Memory B cell (primary cell): Measurements from ENCODE around the gene BIRC5.
A peak's percentile ranks its signal among the peaks of the same experiment; 100 is the strongest.

Experiments
- ATAC-seq: fragments of 150-1000 bp; cut with Tn5 transposase; 2 replicates; pipeline ENCODE4 v1.10.0; 2021; ENCODE audit warnings: low read depth, mild to moderate bottlenecking, moderate library complexity
- DNase-seq, 2 donors: peaks; one replicate each; pipeline ENCODE4 v3.0.0; 2022; ENCODE audit warnings: low spot score in 2 of 2
- H3K27ac Mint-ChIP-seq: one replicate; pipeline ENCODE4 v1.8.0; 2022; ENCODE audit warnings: mild to moderate bottlenecking, moderate library complexity, mixed read lengths
- H3K27me3 Mint-ChIP-seq: one replicate; pipeline ENCODE4 v1.8.0; 2022; ENCODE audit warnings: mixed read lengths
- H3K36me3 Mint-ChIP-seq: one replicate; pipeline ENCODE4 v1.8.0; 2022; ENCODE audit warnings: mild to moderate bottlenecking, mixed read lengths
- H3K4me1 Mint-ChIP-seq: one replicate; pipeline ENCODE4 v1.8.0; 2022; ENCODE audit warnings: mixed read lengths
- H3K4me3 Mint-ChIP-seq: one replicate; pipeline ENCODE4 v1.8.0; 2022; ENCODE audit warnings: mild to moderate bottlenecking, moderate library complexity, mixed read lengths
- H3K9me3 Mint-ChIP-seq: one replicate; pipeline ENCODE4 v1.8.0; 2022; ENCODE audit warnings: mixed read lengths

Gene BIRC5

DNA sequence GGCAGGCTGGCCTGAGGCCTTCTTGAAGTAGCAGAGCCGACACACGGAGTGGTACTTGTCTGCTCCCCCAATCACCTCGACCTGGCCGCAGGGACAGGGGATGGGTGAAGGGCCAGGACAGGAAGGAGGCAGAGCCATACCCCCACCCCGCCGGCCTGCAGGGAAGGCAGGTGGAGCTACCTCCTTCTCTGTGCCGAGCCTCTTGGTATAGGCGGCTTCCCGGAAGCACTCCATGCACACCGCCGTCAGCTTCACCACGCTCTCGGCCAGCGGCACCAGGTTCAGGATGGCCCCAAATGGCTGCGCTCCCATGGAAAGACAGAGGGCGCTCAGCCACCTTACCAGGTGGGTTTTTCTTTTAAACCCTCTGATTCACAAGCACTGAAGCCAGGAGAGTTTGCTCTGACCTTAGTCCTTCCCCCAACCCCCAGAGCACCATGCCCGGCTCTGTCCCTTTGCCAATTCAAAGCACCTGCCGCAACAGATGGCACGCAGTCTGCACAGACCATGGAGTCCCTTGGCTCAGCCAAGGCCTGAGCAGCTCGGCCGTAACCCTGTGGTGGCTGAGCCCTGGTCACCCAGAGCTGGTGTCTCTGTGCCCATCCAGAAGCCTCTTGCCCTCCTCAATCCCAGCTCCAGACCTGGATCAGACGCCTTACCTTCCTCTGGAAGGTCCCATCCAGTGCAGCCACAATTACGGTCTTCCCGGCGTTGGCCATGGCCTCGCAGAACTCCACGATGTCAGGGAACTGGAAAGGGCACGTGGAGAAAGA, 39.0 kb upstream of the BIRC5 start:
- H3K36me3 Mint-ChIP-seq: peaks cover 20% of the 10 kb centered on the region
- peak overlapping the region; percentile 99 for H3K27ac Mint-ChIP-seq
- DNase-seq (no peak), ATAC-seq (no peak)
- peaks cover 69% of the 10 kb centered on the region for H3K4me1 Mint-ChIP-seq
- peak overlapping the region; percentile 50 for H3K4me3 Mint-ChIP-seq
- H3K27me3 Mint-ChIP-seq: no peaks in the 10 kb centered on the region
- no peaks in the 10 kb centered on the region for H3K9me3 Mint-ChIP-seq

DNA sequence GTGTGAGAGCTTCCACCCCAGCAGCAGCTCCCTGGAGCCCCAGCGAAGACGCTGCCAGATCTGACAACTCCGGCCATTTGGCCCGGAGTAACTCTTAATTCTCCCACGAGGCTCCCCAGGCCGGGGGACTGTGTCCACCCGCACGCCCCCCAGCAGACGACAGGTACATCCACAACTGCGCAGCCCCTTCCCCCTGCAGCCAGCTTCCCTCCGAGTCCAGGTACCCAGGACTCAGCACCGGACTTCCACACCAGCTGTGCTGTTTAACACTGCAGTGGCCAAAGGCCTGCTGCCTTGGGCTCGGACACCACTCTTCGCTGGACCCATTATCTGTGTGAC, 38.4 kb upstream of the BIRC5 start:
- peak overlapping the region; percentile 47 for H3K27ac Mint-ChIP-seq
- peaks cover 20% of the 10 kb centered on the region for H3K36me3 Mint-ChIP-seq
- ATAC-seq (no peak), DNase-seq (no peak)
- no peaks in the 10 kb centered on the region for H3K27me3 Mint-ChIP-seq
- no peak overlapping the region for H3K4me3 Mint-ChIP-seq
- no peaks in the 10 kb centered on the region for H3K9me3 Mint-ChIP-seq
- H3K4me1 Mint-ChIP-seq: peaks cover 69% of the 10 kb centered on the region

DNA sequence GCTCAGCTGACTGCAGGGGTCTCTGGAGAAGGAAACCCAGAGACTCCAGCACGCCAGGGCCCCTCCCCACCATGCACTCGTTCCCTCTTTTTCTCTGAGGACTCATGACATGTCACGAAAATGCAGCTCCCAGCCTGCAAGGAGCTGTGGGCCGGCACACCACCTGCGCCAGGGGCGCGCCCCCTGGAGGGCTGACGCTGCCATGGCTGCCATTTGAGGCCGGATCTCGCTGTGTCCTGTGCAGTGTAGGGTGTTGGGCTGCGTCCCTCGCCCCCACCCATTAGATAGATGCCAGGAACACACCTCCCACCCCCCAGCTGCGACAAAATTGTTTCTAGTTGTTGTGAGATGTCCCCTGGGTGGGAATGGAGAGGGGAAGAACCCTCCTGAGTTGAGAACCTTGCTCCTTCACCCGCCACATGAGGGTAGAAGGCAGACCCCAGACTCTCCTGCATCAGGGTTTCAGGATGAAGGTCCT, 37.5 kb upstream of the BIRC5 start:
- peak; percentile 79 to 89 for DNase-seq
- ATAC-seq: peak; percentile 53
- H3K36me3 Mint-ChIP-seq: peaks cover 14% of the 10 kb centered on the region
- H3K27ac Mint-ChIP-seq: peak overlapping the region; percentile 53
- H3K4me1 Mint-ChIP-seq: peaks cover 61% of the 10 kb centered on the region
- H3K4me3 Mint-ChIP-seq: no peak overlapping the region
- no peaks in the 10 kb centered on the region for H3K27me3 Mint-ChIP-seq
- no peaks in the 10 kb centered on the region for H3K9me3 Mint-ChIP-seq

DNA sequence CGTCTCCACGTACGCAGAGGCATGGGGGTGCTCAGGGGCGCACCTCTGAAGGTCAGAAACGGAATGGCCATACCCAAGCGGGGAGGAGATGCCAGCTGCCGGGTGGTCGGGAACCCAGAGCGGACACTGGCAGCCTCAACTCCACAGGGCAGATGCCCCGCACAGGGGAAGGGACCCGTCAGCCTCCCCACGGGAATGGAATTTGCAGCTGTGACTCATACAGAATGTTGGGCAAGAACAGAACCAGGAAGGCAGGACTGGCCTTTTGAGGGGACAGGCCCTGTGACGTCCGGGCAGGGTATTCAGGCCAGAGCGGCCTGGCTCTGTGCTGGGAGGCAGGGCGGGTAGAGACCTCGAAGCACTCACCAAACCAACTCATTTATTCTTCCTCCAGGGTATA, 34.7 kb upstream of the BIRC5 start:
- ATAC-seq (no peak), DNase-seq (no peak)
- no peak overlapping the region for H3K4me3 Mint-ChIP-seq
- no peaks in the 10 kb centered on the region for H3K36me3 Mint-ChIP-seq
- H3K27ac Mint-ChIP-seq: no peak overlapping the region
- H3K27me3 Mint-ChIP-seq: no peaks in the 10 kb centered on the region
- H3K4me1 Mint-ChIP-seq: peaks cover 36% of the 10 kb centered on the region
- H3K9me3 Mint-ChIP-seq: no peaks in the 10 kb centered on the region

DNA sequence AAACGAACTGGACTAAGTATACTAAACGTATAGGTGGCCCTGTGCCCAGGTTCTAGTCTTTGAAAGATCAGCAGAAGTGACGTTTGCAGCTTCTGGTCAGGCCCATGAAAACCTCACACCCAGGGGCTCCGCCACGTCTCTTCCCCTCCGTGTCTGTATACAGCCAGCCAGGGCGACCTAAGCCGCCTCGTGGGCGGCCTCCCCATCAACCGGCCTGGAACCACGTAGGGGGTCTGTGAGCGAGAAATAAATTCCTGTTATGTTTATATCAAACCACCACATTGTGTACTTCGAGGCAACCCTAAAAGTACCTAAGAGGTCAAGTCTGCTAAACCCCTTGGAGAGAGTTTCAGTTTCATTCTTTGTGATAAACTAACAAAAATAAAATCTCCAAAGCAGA, 34.0 kb upstream of the BIRC5 start:
- H3K36me3 Mint-ChIP-seq: no peaks in the 10 kb centered on the region
- peak overlapping the region; percentile 15 for H3K4me3 Mint-ChIP-seq
- peaks cover 29% of the 10 kb centered on the region for H3K4me1 Mint-ChIP-seq
- no peak for DNase-seq
- no peaks in the 10 kb centered on the region for H3K27me3 Mint-ChIP-seq
- no peak overlapping the region for H3K27ac Mint-ChIP-seq
- ATAC-seq: peak; percentile 23
- no peaks in the 10 kb centered on the region for H3K9me3 Mint-ChIP-seq

DNA sequence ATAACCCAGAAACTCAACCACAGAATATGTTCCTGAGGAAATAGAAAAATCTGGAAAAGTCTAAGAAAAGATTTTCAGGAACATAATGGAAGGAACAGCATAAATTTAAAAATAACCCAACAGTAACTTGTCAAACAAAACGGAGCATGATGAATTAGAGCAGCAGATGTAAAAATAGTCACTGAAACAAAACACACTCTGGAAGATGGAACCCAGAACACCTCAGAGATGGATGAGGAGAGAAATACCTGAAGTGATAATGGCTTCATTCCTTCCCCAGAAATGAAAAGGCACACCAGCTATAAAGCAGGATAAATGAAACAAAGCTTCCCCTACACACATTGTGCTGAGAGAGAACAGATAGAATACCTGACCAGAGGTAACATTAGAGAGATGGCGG, 33.5 kb upstream of the BIRC5 start:
- Mint-ChIP-seq H3K4me3 (peak overlapping the region; percentile 15), H3K36me3 (no peaks in the 10 kb centered on the region), H3K9me3 (no peaks in the 10 kb centered on the region), H3K27ac (no peak overlapping the region), H3K4me1 (peaks cover 25% of the 10 kb centered on the region), H3K27me3 (no peaks in the 10 kb centered on the region)
- DNase-seq (no peak), ATAC-seq (no peak)

DNA sequence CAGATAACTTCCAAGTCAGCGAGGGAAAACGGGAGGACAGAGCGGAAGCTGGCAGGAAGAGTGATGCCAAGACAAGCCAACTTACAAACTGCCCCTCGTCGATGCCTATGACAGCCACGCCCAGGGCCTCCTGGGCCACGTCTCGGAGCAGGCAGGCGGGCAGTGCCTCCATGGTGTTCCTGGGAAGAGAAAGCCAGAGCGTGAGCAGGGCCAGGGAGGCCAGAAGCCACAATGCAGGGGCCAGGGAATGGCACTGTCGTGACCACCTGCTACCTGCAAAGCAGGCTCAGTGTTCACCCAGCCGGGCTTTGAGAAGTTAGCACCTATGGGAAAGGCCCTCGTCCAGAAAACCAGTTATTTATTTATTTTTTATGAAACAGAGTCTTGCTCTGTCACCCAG, 31.5 kb upstream of the BIRC5 start:
- Mint-ChIP-seq H3K27me3 (no peaks in the 10 kb centered on the region), H3K27ac (no peak overlapping the region), H3K4me3 (no peak overlapping the region), H3K9me3 (no peaks in the 10 kb centered on the region), H3K36me3 (no peaks in the 10 kb centered on the region), H3K4me1 (peaks cover 16% of the 10 kb centered on the region)
- ATAC-seq (no peak), DNase-seq (no peak)

DNA sequence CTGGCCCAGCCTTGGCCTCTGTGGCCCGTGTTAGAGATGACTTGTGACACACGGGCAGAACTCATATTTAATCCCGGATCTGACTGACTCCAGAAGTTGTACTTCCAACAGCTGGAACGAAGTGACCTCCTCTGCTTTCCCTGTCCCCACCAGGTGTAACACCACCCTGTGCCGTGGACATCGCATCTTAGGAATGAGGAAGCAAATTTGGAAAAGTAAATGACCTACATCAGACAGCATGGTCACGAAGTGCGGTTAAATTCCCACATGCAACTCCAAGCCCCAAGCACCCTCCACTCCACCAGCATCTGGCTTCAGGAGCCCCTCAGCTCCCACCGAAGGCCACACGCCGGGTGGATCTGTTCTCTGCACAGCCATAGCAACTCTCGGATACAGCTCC, 30.1 kb upstream of the BIRC5 start:
- no peak for DNase-seq
- Mint-ChIP-seq H3K9me3 (no peaks in the 10 kb centered on the region), H3K27me3 (no peaks in the 10 kb centered on the region), H3K4me3 (no peak overlapping the region), H3K36me3 (no peaks in the 10 kb centered on the region), H3K27ac (no peak overlapping the region), H3K4me1 (peaks cover 22% of the 10 kb centered on the region)
- ATAC-seq: no peak

DNA sequence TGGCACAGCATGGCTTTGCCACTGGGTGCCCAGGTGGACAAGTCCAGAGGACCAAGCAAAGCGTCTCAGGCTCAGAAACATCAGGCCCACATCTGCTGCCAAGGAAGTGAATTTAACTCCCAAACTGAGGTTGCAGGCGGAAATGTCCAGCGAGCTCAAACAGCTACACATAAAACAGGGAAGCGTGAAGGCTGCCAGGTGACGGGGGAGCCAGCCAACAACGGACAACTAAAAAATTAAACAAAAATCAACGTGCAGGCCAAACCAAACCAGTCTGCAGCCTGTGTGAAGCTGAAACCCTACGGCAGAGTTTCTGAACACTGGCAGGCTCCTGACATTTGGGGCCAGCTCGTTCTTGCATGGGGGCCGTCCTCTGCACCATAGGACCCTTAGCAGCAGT, 29.7 kb upstream of the BIRC5 start:
- ATAC-seq: no peak
- H3K4me3 Mint-ChIP-seq: no peak overlapping the region
- no peaks in the 10 kb centered on the region for H3K36me3 Mint-ChIP-seq
- H3K9me3 Mint-ChIP-seq: no peaks in the 10 kb centered on the region
- no peak for DNase-seq
- H3K4me1 Mint-ChIP-seq: peaks cover 22% of the 10 kb centered on the region
- H3K27me3 Mint-ChIP-seq: no peaks in the 10 kb centered on the region
- H3K27ac Mint-ChIP-seq: no peak overlapping the region

DNA sequence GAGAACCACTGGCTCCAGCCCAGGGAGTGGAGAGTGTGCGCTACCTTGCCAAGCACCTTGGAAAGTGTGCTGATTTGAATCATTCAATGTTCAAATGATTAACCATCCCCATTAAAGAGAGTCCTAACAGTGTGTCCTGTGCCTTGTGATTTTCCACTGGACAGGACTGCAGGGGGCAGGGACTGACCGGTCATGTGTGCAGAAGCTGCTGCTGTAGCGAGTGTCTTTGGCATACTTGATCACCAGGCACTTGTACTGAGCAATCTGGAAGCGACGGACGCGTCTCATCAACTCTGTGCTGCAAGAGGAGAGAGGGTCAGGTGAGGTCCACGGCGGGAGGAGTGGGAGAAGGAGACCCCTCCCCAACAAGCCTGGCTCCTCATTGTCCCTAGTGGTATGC, 29.2 kb upstream of the BIRC5 start:
- no peak overlapping the region for H3K27ac Mint-ChIP-seq
- no peak overlapping the region for H3K4me3 Mint-ChIP-seq
- peaks cover 22% of the 10 kb centered on the region for H3K4me1 Mint-ChIP-seq

DNA sequence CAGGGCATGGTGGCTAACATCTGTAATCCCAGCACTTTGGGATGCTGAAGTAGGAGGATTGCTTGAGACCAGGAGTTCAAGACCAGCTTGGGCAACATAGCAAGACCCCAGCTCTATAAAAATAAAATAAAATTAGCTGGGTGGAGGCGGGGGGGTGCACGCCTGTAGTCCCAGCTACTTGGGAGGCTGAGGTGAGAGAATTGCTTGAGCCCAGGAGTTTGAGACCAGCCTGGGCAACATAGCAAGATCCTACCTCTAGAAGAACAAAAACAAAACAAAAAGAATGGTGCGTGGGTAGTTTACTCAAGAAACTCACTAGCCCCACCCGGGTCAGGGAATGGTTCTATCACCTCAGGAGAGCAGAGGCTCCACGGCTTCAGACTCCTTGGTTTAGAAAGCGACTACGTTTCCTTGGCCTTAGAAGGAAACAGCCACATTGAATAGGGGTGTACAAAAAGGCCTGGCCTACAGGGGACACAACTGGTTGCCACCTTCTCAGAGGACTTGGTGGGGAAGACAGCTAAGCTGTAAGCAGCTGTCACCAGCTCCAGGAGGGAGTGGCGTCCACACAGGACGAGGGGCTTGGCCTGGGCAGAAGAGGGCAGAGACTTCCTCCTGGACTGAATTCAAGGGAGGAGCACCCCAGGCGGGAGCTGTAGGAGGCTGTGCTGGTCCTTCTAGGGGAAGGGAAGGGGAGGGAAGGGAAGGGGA, 27.9 kb upstream of the BIRC5 start:
- ATAC-seq: no peak

More for the DNA sequence above, 29.2 kb upstream of the BIRC5 start:
- DNase-seq: no peak
- no peaks in the 10 kb centered on the region for H3K27me3 Mint-ChIP-seq
- H3K36me3 Mint-ChIP-seq: no peaks in the 10 kb centered on the region
- no peaks in the 10 kb centered on the region for H3K9me3 Mint-ChIP-seq
- ATAC-seq: no peak

DNA sequence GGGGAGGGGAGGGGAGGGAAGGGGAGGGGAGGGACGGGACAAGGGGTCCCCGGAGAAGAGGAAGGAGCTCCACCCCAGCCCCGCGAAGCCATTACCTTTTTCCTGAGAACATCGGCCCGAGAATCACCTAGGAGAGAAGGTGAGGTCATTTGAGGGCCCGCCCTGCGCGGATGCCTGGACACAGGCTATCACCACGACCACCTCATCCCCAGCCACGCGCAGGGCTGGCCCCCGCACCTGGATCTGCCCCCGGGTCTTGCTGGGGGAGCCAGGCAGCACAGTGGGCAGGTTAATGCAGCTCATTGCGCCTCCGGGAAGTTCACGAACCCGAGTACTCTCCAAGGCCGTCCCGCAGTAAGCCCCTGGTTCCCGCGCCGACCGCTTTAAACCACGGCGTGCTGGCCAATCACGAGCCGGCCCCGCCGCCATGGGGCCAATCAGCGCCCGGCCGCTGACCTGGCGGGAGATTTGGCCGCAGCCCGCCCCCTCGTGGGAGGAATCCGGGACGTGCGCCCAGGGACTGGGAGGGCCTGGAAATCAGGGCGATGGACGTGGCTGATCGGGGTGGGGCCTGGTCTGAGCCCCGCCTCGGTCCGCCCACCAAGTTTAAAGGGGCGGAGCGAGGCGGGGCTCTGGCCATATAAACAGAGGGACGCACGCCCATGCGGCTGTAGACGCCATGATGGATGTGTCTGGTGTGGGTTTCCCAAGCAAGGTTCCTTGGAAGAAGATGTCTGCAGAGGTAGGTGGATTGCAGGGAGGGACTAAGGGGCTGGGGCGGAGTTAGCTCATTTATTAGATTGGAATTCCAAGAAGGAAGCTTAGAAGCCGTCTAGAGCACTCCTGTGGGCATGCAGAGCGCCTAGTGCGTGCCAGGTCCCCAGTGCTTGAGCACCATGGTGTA, 27.1 kb upstream of the BIRC5 start, which contains the start of the genes AFMID and TK1:
AFMID (plus strand) TSS at position 671 of the 904 bp plus-strand sequence; CDS start at position 680, 9 bp downstream.
TK1 (minus strand) TSS at position 361 of the 904 bp plus-strand sequence; CDS start at position 303, 58 bp downstream.
- Mint-ChIP-seq H3K4me3 (peak within 1 kb of the TSS; percentile 87), H3K36me3 (no peaks in the 10 kb centered on the region), H3K27ac (peak within 1 kb of the TSS; percentile 80), H3K4me1 (peaks cover 18% of the 10 kb centered on the region), H3K9me3 (no peaks in the 10 kb centered on the region), H3K27me3 (no peaks in the 10 kb centered on the region)
- DNase-seq: peak; percentile 79 to 88
- ATAC-seq: peak; percentile 87

More for the DNA sequence above, 27.9 kb upstream of the BIRC5 start:
- peaks cover 18% of the 10 kb centered on the region for H3K4me1 Mint-ChIP-seq
- H3K4me3 Mint-ChIP-seq: peak overlapping the region; percentile 87
- H3K27ac Mint-ChIP-seq: peak overlapping the region; percentile 80
- H3K27me3 Mint-ChIP-seq: no peaks in the 10 kb centered on the region
- DNase-seq: no peak
- H3K9me3 Mint-ChIP-seq: no peaks in the 10 kb centered on the region
- no peaks in the 10 kb centered on the region for H3K36me3 Mint-ChIP-seq

DNA sequence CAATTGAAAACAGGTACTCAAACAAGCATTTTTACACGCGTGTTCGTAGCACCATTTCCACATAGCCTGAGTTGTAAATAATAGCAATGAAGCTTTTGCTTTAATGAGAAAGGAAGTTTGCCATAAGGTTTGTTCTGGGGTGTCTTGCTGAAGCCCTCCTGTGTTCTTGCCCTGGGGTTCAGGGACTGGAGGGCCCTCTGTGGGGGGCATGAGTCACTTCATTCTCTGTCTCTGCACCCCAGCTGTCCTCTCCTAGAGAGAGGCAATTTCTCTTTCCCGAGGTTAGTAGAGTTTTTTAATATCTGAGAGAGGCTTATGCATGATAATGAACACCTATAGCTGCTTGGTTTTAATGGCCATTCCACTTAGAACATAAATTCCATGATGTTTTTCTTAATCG, 17.3 kb upstream of the BIRC5 start:
- Mint-ChIP-seq H3K27ac (no peak overlapping the region), H3K27me3 (no peaks in the 10 kb centered on the region), H3K36me3 (peaks cover 2% of the 10 kb centered on the region), H3K4me3 (no peak overlapping the region), H3K4me1 (peaks cover 15% of the 10 kb centered on the region), H3K9me3 (no peaks in the 10 kb centered on the region)
- no peak for ATAC-seq
- DNase-seq: no peak
